Nephron (organoid): ENCODE measurements around the gene EMD.

ENCODE experiments used
- H3K27ac Mint-ChIP-seq, 3 experiments: 2 replicates each; pipeline ENCODE4 v1.8.0; 2020; ENCODE audit warnings: mixed read lengths in 3 of 3, mild to moderate bottlenecking in 2 of 3, moderate library complexity in 1 of 3
- H3K27me3 Mint-ChIP-seq: 2 replicates; pipeline ENCODE4 v1.8.0; 2021; ENCODE audit warnings: low read depth, mild to moderate bottlenecking, moderate library complexity, mixed read lengths
- H3K36me3 Mint-ChIP-seq: 2 replicates; pipeline ENCODE4 v1.8.0; 2020; ENCODE audit warnings: low read depth, mixed read lengths
- H3K4me1 Mint-ChIP-seq: 2 replicates; pipeline ENCODE4 v1.8.0; 2020; ENCODE audit warnings: mixed read lengths
- H3K4me3 Mint-ChIP-seq, 3 experiments: 2 replicates each; pipeline ENCODE4 v1.8.0; 2020; ENCODE audit warnings: mild to moderate bottlenecking in 3 of 3, mixed read lengths in 3 of 3, moderate library complexity in 2 of 3
- H3K9me3 Mint-ChIP-seq: 2 replicates; pipeline ENCODE4 v1.8.0; 2020; ENCODE audit warnings: mixed read lengths
- TF ChIP-seq, protein P1 (sequence below), 3 experiments: fragments of 200-600 bp; sonication (generic); IDR thresholded peaks; one replicate each; pipeline ENCODE4 v1.5.0; 2021; ENCODE audit warnings: antibody characterized with exemption in 3 of 3; ENCODE audit not compliant: unreplicated experiment in 3 of 3

The EMD gene

DNA sequence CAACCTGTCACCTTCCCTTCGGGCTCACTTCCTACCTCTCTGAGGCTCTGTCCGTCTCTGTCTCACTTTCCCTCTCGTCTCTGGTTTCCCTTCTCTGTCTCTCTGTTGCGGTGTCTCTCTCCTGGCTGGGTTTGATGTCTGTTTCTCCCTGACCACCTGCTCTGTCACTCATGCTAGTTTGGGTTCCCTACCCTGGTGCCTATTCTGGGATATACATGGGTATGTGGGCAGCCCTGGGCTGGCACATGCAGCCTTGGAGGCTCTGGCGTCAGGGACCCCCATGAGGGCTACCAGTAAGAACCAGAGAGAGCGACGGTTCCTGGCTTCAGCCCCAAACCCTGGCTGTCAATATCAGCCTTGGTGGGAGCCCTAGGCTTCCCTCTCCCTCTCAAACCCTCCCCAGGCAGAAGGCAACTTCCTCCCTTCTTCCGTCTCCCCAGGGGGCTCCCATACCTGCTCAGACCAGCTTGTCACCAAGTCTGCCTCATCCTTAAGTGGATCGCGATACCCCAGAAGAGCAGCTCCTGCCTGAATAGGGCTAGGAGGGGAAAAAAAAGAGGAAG lies 29.6 kb downstream of the EMD start:
- Mint-ChIP-seq H3K4me1 (peaks cover 10% of the 10 kb centered on the region), H3K4me3 (peak overlapping the region; percentile 1 to 75 (median 72)), H3K9me3 (peaks cover 15% of the 10 kb centered on the region), H3K27me3 (no peaks in the 10 kb centered on the region), H3K36me3 (peaks cover 7% of the 10 kb centered on the region), H3K27ac (peak overlapping the region in 2 of 3 experiments; percentile 5 to 32)
- TF ChIP-seq, protein P1, sequence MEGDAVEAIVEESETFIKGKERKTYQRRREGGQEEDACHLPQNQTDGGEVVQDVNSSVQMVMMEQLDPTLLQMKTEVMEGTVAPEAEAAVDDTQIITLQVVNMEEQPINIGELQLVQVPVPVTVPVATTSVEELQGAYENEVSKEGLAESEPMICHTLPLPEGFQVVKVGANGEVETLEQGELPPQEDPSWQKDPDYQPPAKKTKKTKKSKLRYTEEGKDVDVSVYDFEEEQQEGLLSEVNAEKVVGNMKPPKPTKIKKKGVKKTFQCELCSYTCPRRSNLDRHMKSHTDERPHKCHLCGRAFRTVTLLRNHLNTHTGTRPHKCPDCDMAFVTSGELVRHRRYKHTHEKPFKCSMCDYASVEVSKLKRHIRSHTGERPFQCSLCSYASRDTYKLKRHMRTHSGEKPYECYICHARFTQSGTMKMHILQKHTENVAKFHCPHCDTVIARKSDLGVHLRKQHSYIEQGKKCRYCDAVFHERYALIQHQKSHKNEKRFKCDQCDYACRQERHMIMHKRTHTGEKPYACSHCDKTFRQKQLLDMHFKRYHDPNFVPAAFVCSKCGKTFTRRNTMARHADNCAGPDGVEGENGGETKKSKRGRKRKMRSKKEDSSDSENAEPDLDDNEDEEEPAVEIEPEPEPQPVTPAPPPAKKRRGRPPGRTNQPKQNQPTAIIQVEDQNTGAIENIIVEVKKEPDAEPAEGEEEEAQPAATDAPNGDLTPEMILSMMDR (IDR thresholded peaks at IDR 0.05; ENCODE audit: unreplicated experiment in 3 of 3): no peak

DNA sequence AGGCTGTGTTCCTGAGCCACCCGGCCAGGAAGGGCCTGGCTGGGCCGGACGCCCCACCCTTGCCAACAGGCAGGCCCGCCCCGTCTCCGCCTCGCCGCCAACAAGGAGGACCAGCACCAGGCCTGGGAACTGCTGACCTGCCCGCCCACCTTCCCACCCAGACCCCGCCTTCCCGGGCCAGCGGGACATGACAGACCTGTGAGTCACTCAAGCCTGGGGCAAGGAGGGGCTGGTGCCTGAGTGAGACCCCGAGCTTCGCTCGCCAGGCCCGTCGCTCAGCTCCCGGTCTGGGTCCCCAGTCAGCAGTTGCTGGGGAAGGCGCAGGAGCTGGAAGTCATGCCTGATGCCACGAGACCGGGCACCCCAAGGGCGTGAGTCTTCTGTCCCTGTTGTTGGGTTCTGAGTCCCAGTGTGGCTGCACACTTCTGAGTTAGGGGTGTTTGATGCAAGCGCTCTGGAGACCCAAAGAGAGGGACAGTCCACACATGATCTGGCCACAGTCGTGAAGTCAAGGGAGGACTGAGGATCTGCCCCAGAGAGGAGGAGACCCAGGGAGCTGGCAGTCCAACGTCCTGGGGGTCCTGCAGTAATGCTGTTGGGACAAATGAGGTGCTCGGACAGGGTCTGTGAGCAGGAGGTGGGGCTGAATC lies 30.3 kb downstream of the EMD start, which contains the start of gene DNASE1L1:
Gene DNASE1L1 (minus strand): TSS at position 33 of the 650 bp plus-strand sequence. CDS start 3,686 bp downstream, outside the sequence.
- Mint-ChIP-seq H3K4me1 (peaks cover 10% of the 10 kb centered on the region), H3K9me3 (peaks cover 16% of the 10 kb centered on the region), H3K36me3 (peaks cover 8% of the 10 kb centered on the region), H3K27me3 (no peaks in the 10 kb centered on the region), H3K4me3 (peak within 1 kb of the TSS; percentile 72 to 77 (median 75)), H3K27ac (peak within 1 kb of the TSS in 2 of 3 experiments; percentile 66 to 73)
- TF ChIP-seq, protein P1 (IDR thresholded peaks at IDR 0.05; ENCODE audit: unreplicated experiment in 3 of 3): no peak

DNA sequence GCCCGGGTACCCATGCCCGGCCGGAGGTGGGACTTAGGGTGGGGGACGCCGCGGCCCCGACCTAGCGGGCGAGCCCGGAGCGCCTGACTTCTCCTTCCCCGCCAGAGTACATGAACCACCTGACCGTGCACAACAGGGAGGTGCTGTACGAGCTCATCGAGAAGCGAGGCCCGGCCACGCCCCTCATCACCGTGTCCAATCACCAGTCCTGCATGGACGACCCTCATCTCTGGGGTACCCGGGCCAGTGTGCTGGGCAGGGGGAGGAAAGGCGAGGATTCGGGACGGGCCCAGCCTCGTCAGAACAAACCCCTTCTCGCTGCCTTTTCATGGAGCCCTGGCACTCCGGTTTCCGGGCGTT lies 32.9 kb downstream of the EMD start:
- H3K4me3 Mint-ChIP-seq: peak overlapping the region; percentile 81 to 86 (median 85)
- H3K27me3 Mint-ChIP-seq: no peaks in the 10 kb centered on the region
- H3K4me1 Mint-ChIP-seq: peaks cover 10% of the 10 kb centered on the region
- TF ChIP-seq, protein P1 (IDR thresholded peaks at IDR 0.05; ENCODE audit: unreplicated experiment in 3 of 3): no peak
- H3K36me3 Mint-ChIP-seq: peaks cover 12% of the 10 kb centered on the region
- peak overlapping the region in 2 of 3 experiments; percentile 43 to 74 for H3K27ac Mint-ChIP-seq
- H3K9me3 Mint-ChIP-seq: peaks cover 17% of the 10 kb centered on the region

DNA sequence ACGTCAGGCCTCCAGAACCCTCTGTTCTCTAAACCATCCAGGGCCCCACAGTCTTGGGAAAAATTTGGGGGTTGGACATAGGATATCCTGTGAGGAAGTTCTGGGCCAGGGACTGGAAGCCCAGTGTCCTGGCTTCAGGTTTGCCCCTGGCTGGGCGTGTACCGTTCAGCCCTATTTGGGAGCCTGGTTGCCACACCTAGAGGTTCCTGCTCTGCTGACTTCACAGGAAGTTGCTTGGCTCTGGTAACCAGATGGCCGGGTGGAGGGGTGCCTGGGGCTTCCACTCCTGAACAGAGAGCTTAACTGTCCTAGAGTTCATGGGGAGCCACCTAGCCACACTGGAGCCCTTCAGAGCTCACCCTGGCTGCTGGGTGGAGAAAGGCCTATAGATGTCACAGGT lies 33.4 kb downstream of the EMD start:
- peaks cover 20% of the 10 kb centered on the region for H3K9me3 Mint-ChIP-seq
- TF ChIP-seq, protein P1 (IDR thresholded peaks at IDR 0.05; ENCODE audit: unreplicated experiment in 3 of 3): no peak
- no peaks in the 10 kb centered on the region for H3K27me3 Mint-ChIP-seq
- H3K4me3 Mint-ChIP-seq: peak overlapping the region; percentile 81 to 86 (median 85)
- H3K4me1 Mint-ChIP-seq: peaks cover 10% of the 10 kb centered on the region
- H3K36me3 Mint-ChIP-seq: peaks cover 12% of the 10 kb centered on the region
- H3K27ac Mint-ChIP-seq: no peak overlapping the region

DNA sequence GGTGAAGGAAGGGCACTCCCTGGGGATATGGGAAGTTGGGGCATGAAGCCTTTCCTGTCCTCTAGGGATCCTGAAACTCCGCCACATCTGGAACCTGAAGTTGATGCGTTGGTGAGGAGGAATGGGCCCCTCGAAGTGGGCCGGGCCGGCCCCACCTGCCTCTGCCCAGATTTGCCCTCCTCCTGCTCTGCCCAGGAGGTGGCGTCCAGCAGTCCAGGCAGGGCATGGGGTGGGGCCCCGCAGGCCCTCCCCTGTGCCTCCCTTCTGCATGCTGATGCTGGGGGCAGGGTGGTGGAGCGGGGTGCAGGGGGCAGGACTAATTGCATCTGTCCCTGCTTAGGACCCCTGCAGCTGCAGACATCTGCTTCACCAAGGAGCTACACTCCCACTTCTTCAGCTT lies 34.0 kb downstream of the EMD start:
- Mint-ChIP-seq H3K27me3 (no peaks in the 10 kb centered on the region), H3K36me3 (peaks cover 12% of the 10 kb centered on the region), H3K4me3 (peak overlapping the region in 2 of 3 experiments; percentile 59 to 60), H3K9me3 (peaks cover 20% of the 10 kb centered on the region), H3K27ac (peak overlapping the region in 1 of 3 experiments; percentile 57), H3K4me1 (peaks cover 10% of the 10 kb centered on the region)
- TF ChIP-seq, protein P1 (IDR thresholded peaks at IDR 0.05; ENCODE audit: unreplicated experiment in 3 of 3): no peak
